ENCODE results near the gene ACTL6A.

GRCh38 chr3:179541094-179541493, 21.6 kb upstream of the ACTL6A start:
- TF ChIP-seq, protein P1, sequence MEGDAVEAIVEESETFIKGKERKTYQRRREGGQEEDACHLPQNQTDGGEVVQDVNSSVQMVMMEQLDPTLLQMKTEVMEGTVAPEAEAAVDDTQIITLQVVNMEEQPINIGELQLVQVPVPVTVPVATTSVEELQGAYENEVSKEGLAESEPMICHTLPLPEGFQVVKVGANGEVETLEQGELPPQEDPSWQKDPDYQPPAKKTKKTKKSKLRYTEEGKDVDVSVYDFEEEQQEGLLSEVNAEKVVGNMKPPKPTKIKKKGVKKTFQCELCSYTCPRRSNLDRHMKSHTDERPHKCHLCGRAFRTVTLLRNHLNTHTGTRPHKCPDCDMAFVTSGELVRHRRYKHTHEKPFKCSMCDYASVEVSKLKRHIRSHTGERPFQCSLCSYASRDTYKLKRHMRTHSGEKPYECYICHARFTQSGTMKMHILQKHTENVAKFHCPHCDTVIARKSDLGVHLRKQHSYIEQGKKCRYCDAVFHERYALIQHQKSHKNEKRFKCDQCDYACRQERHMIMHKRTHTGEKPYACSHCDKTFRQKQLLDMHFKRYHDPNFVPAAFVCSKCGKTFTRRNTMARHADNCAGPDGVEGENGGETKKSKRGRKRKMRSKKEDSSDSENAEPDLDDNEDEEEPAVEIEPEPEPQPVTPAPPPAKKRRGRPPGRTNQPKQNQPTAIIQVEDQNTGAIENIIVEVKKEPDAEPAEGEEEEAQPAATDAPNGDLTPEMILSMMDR (IDR thresholded peaks at IDR 0.05) = no peak
- no peak for TF ChIP-seq POLR2A (IDR thresholded peaks at IDR 0.05)

All from thyroid gland (tissue), 4 donors.